Measurements from ENCODE around the gene KIAA0930. TPM values are rescaled to one million over a fixed set of nuclear protein-coding genes. Genes with fewer than 3 reads are reported as not detected.
"Not testable (repeated sequence)": the region's sequence is repeated elsewhere in the genome, so short reads cannot be mapped to it uniquely, and the experiment has no call there.

Gene KIAA0930
- 18.6 TPM for total RNA-seq
- long read RNA-seq, full-length matches to known transcripts, result 76 of 88 reads
- long read RNA-seq, partial matches to known transcripts, result 1 of 88 reads
- long read RNA-seq, other reads (novel, unspliced or antisense), result 11 of 88 reads

- intact Hi-C loops (cut with DNase I), result no loop called here
- peak; percentile 79 for ATAC-seq (ENCODE audit: poor library complexity)
- DNase-seq, result peak; percentile 89
Observed at GRCh38 chr22:45240810-45241631, at the start of gene KIAA0930. TSS of gene KIAA0930 (minus strand) at chr22:45240894. CDS start at chr22:45240703, 191 bp downstream.

GRCh38 chr22:45286854-45287551 is 46.3 kb upstream of the KIAA0930 start:
- ATAC-seq (ENCODE audit: poor library complexity), result no peak
- intact Hi-C loops (cut with DNase I), result no loop called here
- DNase-seq, result no peak

- intact Hi-C loops (cut with DNase I), result no loop called here
- DNase-seq (no peak), ATAC-seq (ENCODE audit: poor library complexity) (peak; percentile 45)
Observed at GRCh38 chr22:45285263-45286058, 44.8 kb upstream of the KIAA0930 start.

- intact Hi-C loops (cut with DNase I), result no loop called here
- ATAC-seq (ENCODE audit: poor library complexity), result peak; percentile 97
- peak; percentile 87 for DNase-seq
Observed at GRCh38 chr22:45284705-45285262, 44.1 kb upstream of the KIAA0930 start, which contains the start of gene UPK3A. TSS of gene UPK3A (plus strand) at chr22:45284949. CDS start at chr22:45285014, 65 bp downstream.

- intact Hi-C loops (cut with DNase I), result no loop called here
- no peak for DNase-seq
- ATAC-seq (ENCODE audit: poor library complexity), result no peak
Observed at GRCh38 chr22:45281010-45281409, 40.3 kb upstream of the KIAA0930 start.

GRCh38 chr22:45280587-45280980 is 39.9 kb upstream of the KIAA0930 start:
- ATAC-seq (ENCODE audit: poor library complexity), result no peak
- no peak for DNase-seq
- intact Hi-C loops (cut with DNase I), result no loop called here

GRCh38 chr22:45278125-45278524 is 37.4 kb upstream of the KIAA0930 start:
- no peak for ATAC-seq (ENCODE audit: poor library complexity)
- intact Hi-C loops (cut with DNase I), result loop anchor here (10.0 kb wide), 1 partner anchor 57 kb away; no protein-coding TSS in a partner anchor
- DNase-seq, result no peak

GRCh38 chr22:45277720-45278119 is 37.0 kb upstream of the KIAA0930 start:
- not testable (repeated sequence) for ATAC-seq (ENCODE audit: poor library complexity); DNase-seq
- intact Hi-C loops (cut with DNase I), result loop anchor here (10.0 kb wide), 1 partner anchor 57 kb away; no protein-coding TSS in a partner anchor

GRCh38 chr22:45276507-45277105 is 35.9 kb upstream of the KIAA0930 start:
- DNase-seq (no peak), ATAC-seq (ENCODE audit: poor library complexity) (no peak)
- intact Hi-C loops (cut with DNase I), result loop anchor here (10.0 kb wide), 1 partner anchor 58 kb away; no protein-coding TSS in a partner anchor

- ATAC-seq (ENCODE audit: poor library complexity) (no peak), DNase-seq (no peak)
- intact Hi-C loops (cut with DNase I), result loop anchor here (2.0 to 10.0 kb wide), 2 partner anchors 61 to 161 kb away; no protein-coding TSS in a partner anchor
Observed at GRCh38 chr22:45273452-45274075, 32.9 kb upstream of the KIAA0930 start.

- DNase-seq, result no peak
Observed at GRCh38 chr22:45272498-45272897, 31.8 kb upstream of the KIAA0930 start.

GRCh38 chr22:45271667-45272201 is 31.0 kb upstream of the KIAA0930 start:
- ATAC-seq (ENCODE audit: poor library complexity) (peak; percentile 82), DNase-seq (peak; percentile 81)
- intact Hi-C loops (cut with DNase I), result loop anchor here (2.0 to 10.0 kb wide), 2 partner anchors 63 to 163 kb away; no protein-coding TSS in a partner anchor

More at GRCh38 chr22:45272498-45272897, 31.8 kb upstream of the KIAA0930 start:
- intact Hi-C loops (cut with DNase I), result loop anchor here (2.0 to 10.0 kb wide), 2 partner anchors 62 to 162 kb away; no protein-coding TSS in a partner anchor
- no peak for ATAC-seq (ENCODE audit: poor library complexity)

- DNase-seq (no peak), ATAC-seq (ENCODE audit: poor library complexity) (no peak)
- intact Hi-C loops (cut with DNase I), result loop anchor here (10.0 kb wide), 1 partner anchor 64 kb away; no protein-coding TSS in a partner anchor
Observed at GRCh38 chr22:45270095-45271020, 29.7 kb upstream of the KIAA0930 start.

GRCh38 chr22:45268958-45269844 is 28.5 kb upstream of the KIAA0930 start:
- ATAC-seq (ENCODE audit: poor library complexity), result peak; percentile 84
- intact Hi-C loops (cut with DNase I), result loop anchor here (5.0 kb wide), 1 partner anchor 283 kb away; no protein-coding TSS in a partner anchor
- DNase-seq, result peak; percentile 92

Data from Right ventricle myocardium superior (tissue), 1 donor.